Right forelimb (tissue), 1 donor: Measurements from ENCODE around the gene ZNF648.
"Not testable (repeated sequence)": the region's sequence is repeated elsewhere in the genome, so short reads cannot be mapped to it uniquely, and the experiment has no call there.

Experiments used
- DNase-seq: peaks from one replicate; pipeline ENCODE4 v3.0.0-alpha.2; 2018

The ZNF648 gene

GRCh38 chr1:182066934-182067333 lies 5.4 kb upstream of the ZNF648 start:
- no peak for DNase-seq

GRCh38 chr1:182065126-182065845 lies 3.8 kb upstream of the ZNF648 start:
- no peak for DNase-seq

GRCh38 chr1:182064611-182065010 lies 3.1 kb upstream of the ZNF648 start:
- DNase-seq = no peak

- no peak for DNase-seq
Measured at GRCh38 chr1:182062223-182062622, 711 bp upstream of the ZNF648 start.

- no peak for DNase-seq
Measured at GRCh38 chr1:182060877-182061276, 635 bp downstream of the ZNF648 start.

GRCh38 chr1:182059936-182060335 lies 1.6 kb downstream of the ZNF648 start:
- DNase-seq = no peak

- no peak for DNase-seq
Measured at GRCh38 chr1:182056601-182057366, 4.7 kb downstream of the ZNF648 start.

- DNase-seq = no peak
Measured at GRCh38 chr1:182054698-182055326, 6.7 kb downstream of the ZNF648 start.

GRCh38 chr1:182052355-182052754 lies 9.2 kb downstream of the ZNF648 start:
- no peak for DNase-seq

GRCh38 chr1:182051938-182052337 lies 9.6 kb downstream of the ZNF648 start:
- DNase-seq = no peak

- no peak for DNase-seq
Measured at GRCh38 chr1:182050481-182051448, 10.7 kb downstream of the ZNF648 start.

- no peak for DNase-seq
Measured at GRCh38 chr1:182048562-182048961, 12.9 kb downstream of the ZNF648 start.

GRCh38 chr1:182046763-182047162 lies 14.7 kb downstream of the ZNF648 start:
- no peak for DNase-seq

GRCh38 chr1:182045481-182045880 lies 16.0 kb downstream of the ZNF648 start:
- DNase-seq = not testable (repeated sequence)

GRCh38 chr1:182041615-182042014 lies 19.9 kb downstream of the ZNF648 start:
- no peak for DNase-seq

- DNase-seq = no peak
Measured at GRCh38 chr1:182038220-182038619, 23.3 kb downstream of the ZNF648 start.

- no peak for DNase-seq
Measured at GRCh38 chr1:182035097-182035770, 26.3 kb downstream of the ZNF648 start.

GRCh38 chr1:182032251-182032650 lies 29.3 kb downstream of the ZNF648 start:
- no peak for DNase-seq

GRCh38 chr1:182029379-182030331 lies 31.9 kb downstream of the ZNF648 start:
- peak; percentile 98 for DNase-seq

GRCh38 chr1:182029002-182029378 lies 32.5 kb downstream of the ZNF648 start:
- DNase-seq = no peak

- DNase-seq = no peak
Measured at GRCh38 chr1:182015360-182015759, 46.2 kb downstream of the ZNF648 start.
